Loucy (cell line): ENCODE measurements around the gene CDA.

Experiments
- H2AFZ ChIP-seq: fragments of 200-600 bp; sonication (generic); 2 replicates; pipeline ENCODE4 v1.6.0; 2016; ENCODE audit warnings: antibody characterized with exemption, mild to moderate bottlenecking, low read length, moderate library complexity
- H3F3A ChIP-seq: fragments of 200-600 bp; 2 replicates; pipeline ENCODE4 v1.6.0; 2016; ENCODE audit warnings: antibody characterized with exemption, low read depth, mild to moderate bottlenecking
- H3K27me3 ChIP-seq: fragments of 200-600 bp; sonication (generic); 2 replicates; pipeline ENCODE4 v1.6.1; 2014; ENCODE audit warnings: low read length, mild to moderate bottlenecking; ENCODE audit not compliant: insufficient read depth, poor library complexity, severe bottlenecking
- H3K36me3 ChIP-seq: fragments of 200-600 bp; sonication (generic); 2 replicates; pipeline ENCODE4 v1.6.1; 2016; ENCODE audit warnings: low read length; ENCODE audit not compliant: insufficient read depth
- H3K4me1 ChIP-seq: fragments of 200-600 bp; sonication (generic); 2 replicates; pipeline ENCODE4 v1.5.1; 2014; ENCODE audit warnings: low read length, mild to moderate bottlenecking; ENCODE audit not compliant: insufficient read depth, poor library complexity, severe bottlenecking
- H3K4me2 ChIP-seq: fragments of 200-600 bp; sonication (generic); 2 replicates; pipeline ENCODE4 v1.6.0; 2014; ENCODE audit warnings: antibody characterized with exemption, low read length, low read depth, mild to moderate bottlenecking; ENCODE audit not compliant: poor library complexity, severe bottlenecking
- H3K4me3 ChIP-seq: fragments of 200-600 bp; sonication (generic); 2 replicates; pipeline ENCODE4 v1.5.1; 2014; ENCODE audit warnings: low read length, mild to moderate bottlenecking, mixed read lengths; ENCODE audit not compliant: poor library complexity, severe bottlenecking
- H3K79me2 ChIP-seq: fragments of 200-600 bp; sonication (generic); 2 replicates; pipeline ENCODE4 v1.6.1; 2014; ENCODE audit warnings: low read length; ENCODE audit not compliant: insufficient read depth
- H3K9ac ChIP-seq: fragments of 200-600 bp; sonication (generic); 2 replicates; pipeline ENCODE4 v1.6.0; 2014; ENCODE audit warnings: mild to moderate bottlenecking, low read depth, low read length, moderate library complexity; ENCODE audit not compliant: poor library complexity, severe bottlenecking
- H3K9me2 ChIP-seq: fragments of 200-600 bp; sonication (generic); replicated peaks from 2 replicates; pipeline ENCODE4 v1.6.1; 2016; ENCODE audit warnings: low read depth, low read length, mixed read lengths
- H3K9me3 ChIP-seq: fragments of 200-600 bp; sonication (generic); 2 replicates; pipeline ENCODE4 v1.6.1; 2014; ENCODE audit warnings: mild to moderate bottlenecking, antibody characterized with exemption, low read length, low read depth; ENCODE audit not compliant: insufficient read depth
- H4K20me1 ChIP-seq: fragments of 200-600 bp; sonication (generic); 2 replicates; pipeline ENCODE4 v1.6.0; 2014; ENCODE audit warnings: antibody characterized with exemption, low read length, mild to moderate bottlenecking; ENCODE audit not compliant: insufficient read depth, poor library complexity, severe bottlenecking
- CTCF ChIP-seq: fragments of 200-600 bp; sonication (generic); conservative IDR thresholded peaks from 2 replicates; pipeline ENCODE4 v1.5.1; 2014; ENCODE audit warnings: mild to moderate bottlenecking, antibody characterized with exemption, low read length
- EZH2phosphoT487 ChIP-seq: fragments of 200-600 bp; IDR thresholded peaks from 2 replicates; pipeline ENCODE4 v1.6.1; 2018; ENCODE audit warnings: antibody characterized with exemption, mild to moderate bottlenecking, moderate library complexity, borderline replicate concordance

CDA gene

DNA sequence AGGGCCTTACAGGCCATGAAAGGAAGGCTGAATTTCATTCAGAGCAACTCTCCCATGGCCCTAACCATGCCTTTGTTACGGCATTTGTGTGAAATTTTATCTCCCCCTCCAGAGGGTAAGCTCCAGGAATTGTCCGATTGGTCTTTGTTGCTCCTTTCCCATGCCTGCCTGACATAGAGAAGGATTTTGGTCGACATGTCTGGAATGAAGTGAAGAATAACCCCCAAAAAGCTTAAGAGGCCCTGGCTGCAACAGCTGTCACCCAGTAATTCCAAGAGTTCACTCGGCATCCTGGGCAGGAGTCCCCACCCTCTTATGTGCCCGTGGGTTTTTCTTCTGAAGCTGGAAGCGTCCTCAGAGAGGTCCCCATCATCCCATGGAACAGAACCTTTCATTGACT, 20.6 kb downstream of the CDA start:
- H3K4me3 ChIP-seq = no peak overlapping the region
- H3K4me2 ChIP-seq = no peak overlapping the region
- H2AFZ ChIP-seq = no peak overlapping the region
- no peaks in the 10 kb centered on the region for H4K20me1 ChIP-seq
- no peak for TF ChIP-seq CTCF
- no peak for TF ChIP-seq EZH2phosphoT487
- no peaks in the 10 kb centered on the region for H3K4me1 ChIP-seq
- no peaks in the 10 kb centered on the region for H3F3A ChIP-seq
- no peaks in the 10 kb centered on the region for H3K36me3 ChIP-seq
- no peaks in the 10 kb centered on the region for H3K9me3 ChIP-seq
- no peak overlapping the region for H3K9ac ChIP-seq
- no peaks in the 10 kb centered on the region for H3K9me2 ChIP-seq
- H3K27me3 ChIP-seq = no peaks in the 10 kb centered on the region
- H3K79me2 ChIP-seq = no peaks in the 10 kb centered on the region

GRCh38 chr1:20610970-20611369, 22.1 kb downstream of the CDA start:
- H3K9me3 ChIP-seq = no peaks in the 10 kb centered on the region
- no peak for TF ChIP-seq EZH2phosphoT487
- no peak for TF ChIP-seq CTCF
- H3K4me3 ChIP-seq = no peak overlapping the region
- no peak overlapping the region for H2AFZ ChIP-seq
- H3K27me3 ChIP-seq = no peaks in the 10 kb centered on the region
- no peaks in the 10 kb centered on the region for H3K9me2 ChIP-seq
- no peak overlapping the region for H3K9ac ChIP-seq
- H4K20me1 ChIP-seq = no peaks in the 10 kb centered on the region
- no peaks in the 10 kb centered on the region for H3K36me3 ChIP-seq
- no peak overlapping the region for H3K4me2 ChIP-seq
- no peaks in the 10 kb centered on the region for H3K79me2 ChIP-seq
- no peaks in the 10 kb centered on the region for H3K4me1 ChIP-seq
- no peaks in the 10 kb centered on the region for H3F3A ChIP-seq

- H3K79me2 ChIP-seq = no peaks in the 10 kb centered on the region
- H3K36me3 ChIP-seq = no peaks in the 10 kb centered on the region
- no peak overlapping the region for H3K4me2 ChIP-seq
- no peaks in the 10 kb centered on the region for H3F3A ChIP-seq
- H3K9ac ChIP-seq = no peak overlapping the region
- no peaks in the 10 kb centered on the region for H3K9me2 ChIP-seq
- no peak for TF ChIP-seq EZH2phosphoT487
- no peak for TF ChIP-seq CTCF
- H3K4me3 ChIP-seq = no peak overlapping the region
- H4K20me1 ChIP-seq = no peaks in the 10 kb centered on the region
- no peaks in the 10 kb centered on the region for H3K27me3 ChIP-seq
- H2AFZ ChIP-seq = no peak overlapping the region
- no peaks in the 10 kb centered on the region for H3K9me3 ChIP-seq
- H3K4me1 ChIP-seq = no peaks in the 10 kb centered on the region
Measured at GRCh38 chr1:20611652-20612051, 22.8 kb downstream of the CDA start.
